Measurements from ENCODE around the gene VAV1. TPM values are rescaled to one million over a fixed set of nuclear protein-coding genes. Genes with fewer than 3 reads are reported as not detected.
A peak's percentile ranks its signal among the peaks of the same experiment; 100 is the strongest.

The VAV1 gene
- total and polyA plus RNA-seq, 10 of the 15 experiments (the other 5 are each of a cell fraction or from before 2014, with no cell fraction given) = 1.6 to 76.8 (median 40.7) TPM

DNA sequence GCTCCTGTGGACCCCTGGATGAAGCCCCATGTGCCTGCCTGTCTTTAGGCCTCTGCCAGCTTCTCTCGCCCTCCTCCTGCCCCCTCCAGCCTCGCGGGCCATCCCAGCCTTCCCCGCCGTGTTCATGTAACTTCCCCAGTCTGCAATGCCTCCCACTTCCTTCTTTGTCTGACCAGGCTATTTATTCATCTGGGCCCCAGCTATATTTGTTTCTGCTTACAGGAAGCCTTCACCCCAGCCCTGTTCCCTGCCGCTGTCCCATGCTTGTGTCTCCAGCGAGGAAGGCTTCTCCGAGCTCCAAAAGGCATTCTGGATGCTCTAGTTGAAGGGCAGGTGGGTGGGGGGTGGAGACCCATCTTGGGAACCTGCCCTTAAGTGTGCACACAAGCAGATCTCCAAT is 44.2 kb upstream of the VAV1 start (continued):
- no peak for TF ChIP-seq CREM (IDR thresholded peaks at IDR 0.05; ENCODE audit: low read depth)
- TF ChIP-seq, protein P1, sequence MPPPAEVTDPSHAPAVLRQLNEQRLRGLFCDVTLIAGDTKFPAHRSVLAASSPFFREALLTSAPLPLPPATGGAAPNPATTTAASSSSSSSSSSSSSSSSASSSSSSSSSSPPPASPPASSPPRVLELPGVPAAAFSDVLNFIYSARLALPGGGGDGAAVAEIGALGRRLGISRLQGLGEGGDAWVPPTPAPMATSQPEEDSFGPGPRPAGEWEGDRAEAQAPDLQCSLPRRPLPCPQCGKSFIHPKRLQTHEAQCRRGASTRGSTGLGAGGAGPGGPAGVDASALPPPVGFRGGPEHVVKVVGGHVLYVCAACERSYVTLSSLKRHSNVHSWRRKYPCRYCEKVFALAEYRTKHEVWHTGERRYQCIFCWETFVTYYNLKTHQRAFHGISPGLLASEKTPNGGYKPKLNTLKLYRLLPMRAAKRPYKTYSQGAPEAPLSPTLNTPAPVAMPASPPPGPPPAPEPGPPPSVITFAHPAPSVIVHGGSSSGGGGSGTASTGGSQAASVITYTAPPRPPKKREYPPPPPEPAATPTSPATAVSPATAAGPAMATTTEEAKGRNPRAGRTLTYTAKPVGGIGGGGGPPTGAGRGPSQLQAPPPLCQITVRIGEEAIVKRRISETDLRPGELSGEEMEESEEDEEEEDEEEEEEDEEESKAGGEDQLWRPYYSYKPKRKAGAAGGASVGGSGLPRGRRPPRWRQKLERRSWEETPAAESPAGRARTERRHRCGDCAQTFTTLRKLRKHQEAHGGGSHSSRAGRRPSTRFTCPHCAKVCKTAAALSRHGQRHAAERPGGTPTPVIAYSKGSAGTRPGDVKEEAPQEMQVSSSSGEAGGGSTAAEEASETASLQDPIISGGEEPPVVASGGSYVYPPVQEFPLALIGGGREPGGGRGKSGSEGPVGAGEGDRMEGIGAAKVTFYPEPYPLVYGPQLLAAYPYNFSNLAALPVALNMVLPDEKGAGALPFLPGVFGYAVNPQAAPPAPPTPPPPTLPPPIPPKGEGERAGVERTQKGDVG (CRISPR knock-in tag; IDR thresholded peaks at IDR 0.05) = no peak
- no peak for TF ChIP-seq TCF12 (IDR thresholded peaks at IDR 0.05; ENCODE audit: low read depth, low read length)
- peak; percentile 45; the same call in 1 of the 2 replicates for TF ChIP-seq HDGF (IDR thresholded peaks at IDR 0.05)

DNA sequence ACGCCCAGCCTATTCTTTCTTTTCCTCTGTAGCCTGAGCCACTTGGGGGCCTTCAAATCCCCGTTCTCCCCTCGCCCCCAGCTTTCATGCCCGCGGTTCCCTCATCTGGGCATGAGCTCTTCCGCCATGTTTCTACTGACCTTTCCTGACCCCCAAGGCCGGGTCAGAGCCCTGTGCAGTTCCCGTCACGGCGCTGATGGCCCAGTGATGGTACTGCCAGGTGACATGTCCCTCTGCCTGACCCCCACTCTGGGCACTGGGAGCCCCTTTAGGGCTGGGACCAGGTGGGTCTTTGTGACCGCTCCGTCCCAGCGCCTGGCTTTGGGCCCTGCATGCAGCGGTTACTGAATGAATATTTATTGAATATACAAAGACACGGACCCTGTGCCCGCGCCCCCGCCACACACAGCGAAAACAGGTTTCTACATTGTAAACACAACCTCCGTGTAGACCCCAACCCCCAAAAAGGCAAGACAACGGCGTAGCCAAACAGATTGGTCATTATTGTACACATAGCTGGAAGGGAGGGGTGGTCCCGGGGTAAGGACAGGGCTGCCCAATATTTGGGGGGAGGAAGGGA is 42.8 kb upstream of the VAV1 start:
- Histone ChIP-seq H3K27ac (ENCODE audit: control insufficient read depth, insufficient read depth) (no peak overlapping the region), H2AFZ (ENCODE audit: control insufficient read depth, low read depth, low read length) (no peak overlapping the region), H3K4me2 (ENCODE audit: control insufficient read depth, insufficient read depth) (no peak overlapping the region), H4K20me1 (ENCODE audit: control insufficient read depth, insufficient read depth) (no peaks in the 10 kb centered on the region), H3K36me3 (ENCODE audit: control insufficient read depth in 2 of 2, insufficient read depth in 2 of 2, low read length in 1 of 2) (no peaks in the 10 kb centered on the region; a peak in 2 of 4 replicates), H3K27me3 (replicated peaks in 1 of 2; ENCODE audit: control insufficient read depth in 2 of 2, insufficient read depth in 2 of 2, low read length in 1 of 2) (no peaks in the 10 kb centered on the region), H3K79me2 (ENCODE audit: control insufficient read depth, insufficient read depth, low read length) (no peaks in the 10 kb centered on the region), H3K4me1 (ENCODE audit: control insufficient read depth, insufficient read depth, low read length) (peaks cover 12% of the 10 kb centered on the region), H3K9me3 (replicated peaks; ENCODE audit: control insufficient read depth, insufficient read depth, low read length) (no peaks in the 10 kb centered on the region), H3K9ac (ENCODE audit: control insufficient read depth, insufficient read depth, low read length) (no peak overlapping the region), H3K4me3 (no peak overlapping the region)
- intact Hi-C loops (cut with micrococcal nuclease; ENCODE audit: unreplicated experiment) (no loop called here), in situ Hi-C loops (cut with MboI) (no loop called here)
- CTCF ChIA-PET = interaction anchor here (1.0 to 2.9 kb wide), 2 partner anchors 8 to 96 kb away, joined by 4 to 14 read pairs; partner anchors contain the start of gene GPR108
- TF ChIP-seq IKZF2 (IDR thresholded peaks at IDR 0.05) = no peak
- TF ChIP-seq NR2F1 (conservative IDR thresholded peaks at IDR 0.05) = peak; percentile 55
- SMC1A ChIA-PET (ENCODE audit: uncharacterized antibody, unreplicated experiment) = interaction anchor here (1.0 to 2.0 kb wide), 6 partner anchors 8 to 98 kb away, joined by 3 to 9 read pairs (median 4); partner anchors contain the start of gene GPR108
- DNase-seq (ENCODE audit: low read depth, low spot score) (no peak), FAIRE-seq (no peak), ATAC-seq (no peak)
- RAD21 ChIA-PET (ENCODE audit: unreplicated experiment) = interaction anchor here (1.7 kb wide), 1 partner anchor 75 kb away, joined by 5 read pairs; no protein-coding TSS in a partner anchor
- POLR2A ChIA-PET = interaction anchor here (0.6 to 2.2 kb wide), 4 partner anchors 8 to 55 kb away, joined by 3 to 11 read pairs (median 8); partner anchors contain the start of genes C3 and GPR108
- WGBS (ENCODE audit: insufficient coverage, insufficient replicate concordance, low lambda C conversion rate, missing lambda C conversion rate) = 95% methylated on average over 22 of the region's 23 CpGs
- no TSS peak for BruUV-seq (replicated peaks)

All from GM12878 (cell line).